GM19438 (cell line): ENCODE measurements around the gene CD1D.
A peak's percentile ranks its signal among the peaks of the same experiment; 100 is the strongest.
"Not testable (repeated sequence)": the region's sequence is repeated elsewhere in the genome, so short reads cannot be mapped to it uniquely, and the experiment has no call there.

Experiments used
- ATAC-seq: cut with Tn5 transposase; IDR thresholded peaks from one replicate; pipeline ENCODE4 v1.9.1; 2021; ENCODE audit warnings: low read depth; ENCODE audit not compliant: unreplicated experiment

Gene CD1D

GRCh38 chr1:158175915-158176314 lies 4.8 kb upstream of the CD1D start:
- ATAC-seq, result not testable (repeated sequence)

- ATAC-seq, result no peak
These were observed 4.3 kb upstream of the CD1D start for GRCh38 chr1:158176399-158176798.

GRCh38 chr1:158176849-158177699 lies 3.6 kb upstream of the CD1D start:
- ATAC-seq, result not testable (repeated sequence)

- no peak for ATAC-seq
These were observed 2.8 kb upstream of the CD1D start for GRCh38 chr1:158177700-158178450.

GRCh38 chr1:158179301-158180041 lies 1.2 kb upstream of the CD1D start:
- peak; percentile 88 for ATAC-seq

- no peak for ATAC-seq
These were observed 855 bp downstream of the CD1D start for GRCh38 chr1:158181577-158181922.

GRCh38 chr1:158185770-158186169 lies 5.1 kb downstream of the CD1D start:
- ATAC-seq, result no peak

- no peak for ATAC-seq
These were observed 5.5 kb downstream of the CD1D start for GRCh38 chr1:158186180-158186579.

- ATAC-seq, result no peak
These were observed 7.9 kb downstream of the CD1D start for GRCh38 chr1:158188611-158189010.

GRCh38 chr1:158189624-158190023 lies 8.9 kb downstream of the CD1D start:
- no peak for ATAC-seq

- no peak for ATAC-seq
These were observed 10.6 kb downstream of the CD1D start for GRCh38 chr1:158191299-158191698.

- ATAC-seq, result no peak
These were observed 15.8 kb downstream of the CD1D start for GRCh38 chr1:158196461-158196860.

- no peak for ATAC-seq
These were observed 19.2 kb downstream of the CD1D start for GRCh38 chr1:158199849-158200248.

GRCh38 chr1:158200527-158200926 lies 19.8 kb downstream of the CD1D start:
- no peak for ATAC-seq

- ATAC-seq, result no peak
These were observed 23.2 kb downstream of the CD1D start for GRCh38 chr1:158203693-158204457.

- ATAC-seq, result no peak
These were observed 23.7 kb downstream of the CD1D start for GRCh38 chr1:158204458-158204827.

GRCh38 chr1:158208586-158209116 lies 28.0 kb downstream of the CD1D start:
- no peak for ATAC-seq

- no peak for ATAC-seq
These were observed 31.6 kb downstream of the CD1D start for GRCh38 chr1:158212320-158212719.

- ATAC-seq, result not testable (repeated sequence)
These were observed 42.8 kb downstream of the CD1D start for GRCh38 chr1:158223445-158223844.

GRCh38 chr1:158227904-158228623 lies 47.4 kb downstream of the CD1D start:
- ATAC-seq, result no peak
